Mammary epithelial cell (primary cell): ENCODE data around the gene DNPH1.

Source experiments
- CTCF ChIP-seq, 2 donors: IDR thresholded peaks in 1 of 2; conservative IDR thresholded peaks in 1 of 2; 2 replicates each; pipeline ENCODE4 v1.5.1; 2011 to 2012; ENCODE audit warnings: inconsistent platforms in 2 of 2, low read length in 2 of 2, mild to moderate bottlenecking in 2 of 2, control low read depth in 1 of 2, low read depth in 1 of 2; ENCODE audit not compliant: insufficient read depth in 1 of 2; ENCODE audit errors: extremely low read depth in 1 of 2
- EZH2 ChIP-seq: IDR thresholded peaks from 2 replicates; pipeline ENCODE4 v1.6.1; 2012; ENCODE audit warnings: low read length, inconsistent platforms, borderline replicate concordance

- TF ChIP-seq EZH2 (no peak), CTCF (conservative IDR thresholded peaks at IDR 0.05 in 1 of 2, IDR thresholded peaks at IDR 0.05 in 1 of 2; ENCODE audit: extremely low read depth in 1 of 2, insufficient read depth in 1 of 2, low read depth in 1 of 2, low read length in 2 of 2) (no peak)
Measured at GRCh38 chr6:43271944-43272343, 42.7 kb upstream of the DNPH1 start.
